GM18867 (cell line): ENCODE measurements around the gene PLA2G4B.

ENCODE experiments used
- ATAC-seq: cut with Tn5 transposase; IDR thresholded peaks from one replicate; pipeline ENCODE4 v1.9.1; 2021; ENCODE audit warnings: mild to moderate bottlenecking, moderate library complexity; ENCODE audit not compliant: unreplicated experiment

The PLA2G4B gene

DNA sequence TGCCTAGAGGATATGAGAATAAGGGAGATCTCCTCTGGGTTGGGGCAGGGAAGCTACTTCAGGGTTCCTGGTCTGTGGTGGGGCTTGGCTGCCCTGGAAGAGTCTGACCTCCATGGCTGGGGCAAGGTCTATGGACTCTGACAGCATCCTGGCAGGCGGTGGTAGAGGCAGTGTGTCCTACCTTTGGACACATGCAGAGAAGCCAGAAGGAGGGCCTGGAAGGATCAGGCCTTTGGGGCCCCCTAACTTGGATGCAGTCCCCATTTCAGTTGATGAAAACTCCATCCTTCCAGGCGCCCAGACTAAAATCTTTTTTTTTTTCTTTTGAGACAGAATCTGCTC is 44.8 kb downstream of the PLA2G4B start:
- ATAC-seq, result no peak

DNA sequence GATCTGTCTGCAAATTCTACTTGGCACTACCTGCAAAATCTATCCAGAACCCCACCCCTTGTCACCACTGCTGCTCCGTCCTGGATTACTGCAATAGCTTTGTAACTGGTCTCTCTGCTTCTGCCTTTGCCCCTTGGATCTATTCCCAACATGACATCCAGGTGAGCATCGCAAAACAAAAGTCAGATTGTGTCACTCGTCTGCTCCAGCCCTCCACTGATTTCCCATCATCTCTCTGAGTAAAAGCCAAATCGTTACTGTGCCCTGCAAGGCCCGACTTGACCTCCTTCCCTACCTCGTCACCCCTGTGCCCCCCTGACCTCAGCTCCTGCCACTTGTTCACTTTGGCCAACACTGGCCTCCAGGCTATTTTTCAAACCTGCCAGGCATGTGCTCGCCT is 45.8 kb downstream of the PLA2G4B start:
- ATAC-seq, result no peak

DNA sequence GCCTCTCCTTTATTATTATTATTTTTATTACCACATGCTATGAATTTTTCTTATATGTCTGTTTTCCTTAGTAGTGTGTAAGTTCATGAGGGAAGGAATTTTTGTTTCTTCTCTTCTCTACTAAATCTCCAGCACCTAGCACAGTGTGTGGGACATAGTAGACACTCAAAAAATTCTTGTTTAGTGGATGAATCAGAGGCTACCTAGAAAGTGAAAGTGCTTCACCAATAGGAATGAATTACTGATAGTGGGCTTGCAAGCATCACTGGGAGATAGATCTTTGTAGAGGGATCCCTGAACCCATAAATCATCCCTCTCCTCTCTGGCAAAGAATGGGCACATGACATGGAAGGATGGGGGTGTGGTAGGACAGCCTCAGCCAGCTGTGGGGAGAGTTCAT is 46.7 kb downstream of the PLA2G4B start:
- no peak for ATAC-seq

GRCh38 chr15:41885841-41886240 is 47.2 kb downstream of the PLA2G4B start:
- ATAC-seq, result no peak

DNA sequence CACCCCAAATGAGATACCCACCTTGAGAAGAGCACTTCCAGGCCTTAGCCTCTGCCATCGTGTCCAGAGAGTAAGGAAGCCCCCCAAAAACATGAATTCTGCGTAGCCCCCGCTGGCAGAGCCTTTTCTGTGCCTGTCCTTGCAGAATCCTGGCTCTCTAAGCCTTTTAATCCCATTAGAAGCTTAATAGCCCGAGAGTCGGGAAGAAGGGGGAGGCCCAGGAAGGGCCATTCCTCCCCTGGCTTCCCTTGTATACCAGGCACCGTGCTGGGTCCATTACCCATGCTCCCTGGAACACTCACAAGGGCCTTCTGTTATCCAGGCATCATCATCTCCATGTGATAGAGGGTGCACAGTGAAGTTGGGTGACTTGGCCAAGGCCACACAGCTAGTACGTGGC is 48.1 kb downstream of the PLA2G4B start:
- ATAC-seq, result no peak

GRCh38 chr15:41887161-41887560 is 48.5 kb downstream of the PLA2G4B start:
- ATAC-seq, result no peak

- no peak for ATAC-seq
Observed at GRCh38 chr15:41887893-41888292, 49.2 kb downstream of the PLA2G4B start.

DNA sequence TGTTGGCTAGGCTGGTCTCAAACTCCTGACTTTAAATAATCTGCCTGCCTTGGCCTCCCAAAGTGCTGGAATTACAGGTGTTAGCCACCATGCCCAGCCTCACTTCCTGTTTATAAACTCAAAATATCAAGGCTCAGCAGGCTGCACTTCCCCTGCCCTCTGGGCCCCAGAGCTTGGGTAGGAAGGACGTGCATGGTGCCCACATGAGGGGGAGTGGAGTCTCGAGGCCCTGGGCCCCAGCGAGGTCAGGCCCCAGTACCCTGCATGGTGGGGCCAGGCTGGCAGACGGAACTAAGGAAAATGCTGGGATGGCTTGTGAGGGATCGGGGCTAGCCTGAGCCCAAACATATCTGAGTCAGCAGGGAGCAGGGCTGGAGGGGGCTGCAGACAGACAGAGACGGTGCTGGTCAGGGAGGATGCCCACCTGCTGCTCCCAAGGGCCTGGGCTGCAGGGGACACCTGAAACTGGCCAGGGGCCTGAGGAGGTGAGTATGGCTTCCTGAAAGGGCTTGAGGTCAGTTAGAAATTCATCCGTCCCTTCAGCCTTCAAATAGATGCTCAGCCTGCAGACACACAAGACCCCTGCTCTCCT is 50.1 kb downstream of the PLA2G4B start:
- ATAC-seq, result no peak

DNA sequence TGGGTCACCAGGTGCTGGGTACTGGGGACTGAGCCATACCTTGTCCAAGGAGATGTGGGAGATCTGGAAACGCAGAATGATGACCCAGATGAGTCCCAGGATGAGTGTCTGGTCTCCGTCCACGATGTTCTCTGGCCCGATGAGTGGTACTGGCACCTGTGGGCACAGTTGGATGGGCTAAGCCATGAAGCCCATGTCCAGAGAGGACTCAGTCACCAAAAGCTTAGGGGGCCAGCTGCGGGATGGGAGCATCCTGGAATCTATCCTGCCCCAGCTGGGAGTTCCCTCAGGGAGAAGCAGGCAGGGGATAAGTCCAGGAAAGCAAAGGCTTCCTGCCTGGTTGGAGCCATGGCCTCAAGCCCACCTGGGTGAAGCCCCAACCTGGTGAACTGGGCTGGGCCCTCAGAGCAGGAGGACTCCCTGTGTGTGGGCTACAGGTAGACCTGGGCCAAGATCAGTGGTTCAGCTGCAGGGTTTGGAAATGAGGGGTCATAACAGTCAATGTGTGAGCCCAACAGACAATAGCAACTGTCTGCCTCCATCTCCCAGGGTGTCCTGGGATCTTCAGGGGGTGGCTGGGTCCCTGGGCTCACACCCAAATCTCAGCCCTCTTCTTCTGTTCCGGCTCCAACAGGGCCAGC is 51.5 kb downstream of the PLA2G4B start:
- no peak for ATAC-seq

DNA sequence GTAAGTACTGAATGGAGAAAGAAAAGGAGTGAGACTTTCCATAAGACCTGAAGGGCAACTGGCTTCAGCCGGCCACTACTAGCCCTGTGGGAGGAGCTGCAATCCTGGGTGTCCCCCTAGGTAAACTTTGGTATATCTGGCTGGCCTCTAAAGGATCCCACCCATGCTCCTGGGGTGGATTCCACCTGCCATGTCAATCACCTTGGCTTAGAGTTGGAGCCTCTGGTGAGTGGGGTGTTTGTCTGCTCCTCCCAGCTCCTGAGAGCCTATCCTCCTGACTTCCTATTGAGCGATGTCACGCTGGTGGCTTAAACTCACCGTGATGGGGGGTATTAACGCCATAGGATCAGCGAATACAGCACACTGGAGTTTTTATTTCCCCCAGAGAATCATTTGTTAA is 52.6 kb downstream of the PLA2G4B start:
- no peak for ATAC-seq

GRCh38 chr15:41891946-41892345 is 53.3 kb downstream of the PLA2G4B start:
- no peak for ATAC-seq

- no peak for ATAC-seq
Observed at GRCh38 chr15:41892621-41893421, 54.2 kb downstream of the PLA2G4B start.

DNA sequence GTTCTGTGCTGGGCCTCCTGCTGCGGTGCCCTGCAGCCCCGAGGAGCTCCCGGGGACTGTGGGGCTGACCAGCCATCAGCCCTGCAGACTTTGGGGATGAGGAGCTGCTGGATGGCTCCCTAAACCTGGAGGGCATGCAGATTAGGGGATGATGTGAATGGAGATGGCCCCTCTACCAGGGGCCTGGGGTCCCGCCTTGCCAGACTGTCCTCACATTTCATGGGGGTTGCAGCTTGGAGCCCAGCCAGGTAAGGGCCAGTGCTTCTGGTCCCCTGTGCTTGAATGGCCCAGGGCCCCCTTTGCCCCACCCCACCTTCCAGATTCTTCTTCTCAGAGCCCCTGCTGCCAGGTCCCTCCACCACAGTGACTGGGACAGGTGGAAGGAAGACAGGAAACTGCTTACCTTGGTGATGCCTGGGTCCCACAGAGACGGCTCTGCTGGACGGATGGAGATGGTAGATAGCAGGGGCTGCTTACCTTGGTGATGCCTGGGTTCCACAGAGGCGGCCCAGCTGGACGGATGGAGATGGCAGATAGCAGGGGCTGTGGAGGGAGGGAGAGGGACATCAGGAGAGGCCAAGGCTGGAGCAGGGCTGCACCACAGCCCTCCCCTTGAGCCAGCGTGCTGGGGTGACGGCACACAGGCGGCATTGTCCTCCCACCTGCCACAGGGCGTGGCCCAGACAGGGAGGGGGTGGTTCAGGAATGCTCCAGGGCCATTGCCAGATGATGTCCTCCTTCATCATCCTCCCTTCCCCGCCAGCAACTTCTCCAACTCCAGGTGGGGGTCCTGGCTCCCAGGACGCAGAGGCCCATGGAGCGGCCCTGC is 55.0 kb downstream of the PLA2G4B start, which contains the start of gene SPTBN5:
SPTBN5 (minus strand) TSS at position 632 of the 829 bp plus-strand sequence; CDS start at position 76, 556 bp downstream.
- ATAC-seq, result no peak

DNA sequence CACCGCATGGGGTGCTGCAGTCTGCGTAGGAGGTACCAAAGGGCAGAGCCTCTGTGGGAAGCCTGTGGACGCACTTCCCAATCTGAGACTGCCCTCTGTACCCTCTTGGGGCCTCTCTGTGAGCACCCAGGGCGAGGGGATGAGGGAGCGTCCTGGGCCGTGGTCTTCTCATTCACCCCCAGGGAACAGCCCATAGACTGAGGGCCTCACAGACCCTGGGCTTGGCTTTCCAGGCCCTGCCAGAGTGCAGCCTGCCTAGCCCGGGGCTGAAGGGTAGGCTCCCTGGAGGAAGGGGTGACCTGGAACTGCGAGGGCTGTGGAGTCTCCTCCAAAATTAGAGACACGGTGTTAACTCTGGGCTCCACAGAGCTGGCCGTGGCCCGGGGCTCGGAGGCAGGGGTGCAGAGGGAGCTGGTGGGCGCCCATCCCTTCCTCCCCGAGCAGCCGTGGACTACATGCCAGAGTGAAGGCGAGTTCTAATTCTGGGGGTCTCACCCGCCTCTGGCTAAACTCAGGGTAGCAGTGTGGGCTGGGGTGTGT is 55.7 kb downstream of the PLA2G4B start:
- ATAC-seq, result no peak

DNA sequence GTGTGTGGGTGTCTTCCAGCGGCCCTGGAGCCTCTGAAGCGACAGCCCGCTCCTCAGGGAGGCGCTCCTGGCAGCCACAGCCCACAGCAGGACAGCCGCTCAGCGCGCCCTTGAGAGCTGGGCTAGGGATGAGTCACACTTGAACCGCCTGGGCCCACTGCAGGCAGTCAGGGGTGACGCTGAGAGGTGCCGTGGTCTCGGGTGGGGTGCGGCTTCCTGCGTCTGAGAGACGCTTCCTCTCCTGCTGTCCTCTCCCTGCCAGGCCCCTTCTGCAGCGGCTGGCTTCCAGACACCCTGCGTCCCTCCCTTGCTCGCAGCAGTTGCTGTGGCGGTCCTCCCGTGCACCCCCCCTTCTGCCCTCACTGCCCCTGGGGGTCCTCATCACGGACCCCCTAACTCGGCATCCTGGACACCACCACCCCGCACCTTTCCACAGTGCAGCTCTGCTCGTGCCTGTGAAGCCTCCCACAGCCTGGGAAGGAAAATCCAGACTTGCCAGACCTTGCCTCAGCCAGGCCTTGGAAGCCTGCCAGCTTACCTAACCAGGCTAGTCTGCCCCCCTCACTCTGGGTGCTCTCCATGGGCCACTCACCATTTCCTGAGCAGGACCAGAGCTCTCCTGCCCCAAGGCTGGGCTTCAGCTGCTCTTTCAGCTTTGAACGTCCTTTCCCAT is 56.3 kb downstream of the PLA2G4B start:
- ATAC-seq, result peak; percentile 87

- no peak for ATAC-seq
Observed at GRCh38 chr15:41895491-41895890, 56.8 kb downstream of the PLA2G4B start.

DNA sequence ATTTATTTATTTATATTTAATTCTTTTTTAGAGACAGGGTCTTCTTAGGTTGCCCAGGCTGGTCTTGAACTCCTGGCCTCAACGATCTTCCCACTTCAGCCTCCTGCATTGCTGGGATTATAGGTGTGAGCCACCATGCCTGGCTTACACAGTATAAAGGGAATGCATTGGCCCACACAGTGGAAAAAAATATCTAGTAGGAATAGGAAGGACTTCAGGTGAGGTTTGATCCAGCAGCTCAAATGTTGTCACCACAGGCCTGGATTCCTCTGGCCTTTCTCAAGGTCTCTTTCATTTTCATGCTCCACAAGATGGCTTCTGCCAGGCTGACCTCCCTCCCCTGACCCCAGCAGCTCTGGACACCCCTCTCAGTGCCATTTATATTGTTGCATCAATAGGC is 57.3 kb downstream of the PLA2G4B start:
- ATAC-seq, result no peak

- no peak for ATAC-seq
Observed at GRCh38 chr15:41896566-41896965, 57.9 kb downstream of the PLA2G4B start.

- no peak for ATAC-seq
Observed at GRCh38 chr15:41897363-41897799, 58.7 kb downstream of the PLA2G4B start.
